ENCODE results near the gene PAK5.

DNA sequence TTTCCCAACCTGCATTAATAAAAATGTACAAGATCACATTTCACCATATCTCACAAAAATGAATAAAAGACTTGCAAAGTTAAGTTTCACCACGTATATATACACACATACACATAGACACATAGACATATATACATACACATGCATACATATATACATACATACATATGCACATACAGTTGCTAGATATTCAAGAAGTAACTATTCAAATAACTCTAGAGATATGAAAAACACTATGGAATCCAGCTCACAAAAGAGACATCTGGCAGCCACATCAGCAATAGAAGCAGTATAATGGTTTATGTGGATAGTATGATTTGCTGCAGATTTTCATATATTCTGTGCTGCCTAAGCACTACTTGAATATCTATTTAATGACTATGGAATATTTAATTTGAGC, 28.1 kb downstream of the PAK5 start:
- TF ChIP-seq SIN3A (IDR thresholded peaks at IDR 0.05; ENCODE audit: borderline replicate concordance in 2 of 2, control insufficient read depth in 1 of 2, low read depth in 2 of 2, low read length in 2 of 2) (no peak), POLR2AphosphoS2 (IDR thresholded peaks at IDR 0.05; ENCODE audit: low read length) (no peak), CBX8 (IDR thresholded peaks at IDR 0.05; ENCODE audit: borderline replicate concordance, extremely low read depth, low read depth, low read length, poor library complexity, severe bottlenecking) (no peak), ADNP (tag; IDR thresholded peaks at IDR 0.05) (no peak), MAFF (IDR thresholded peaks at IDR 0.05; ENCODE audit: low read length) (no peak)
